ENCODE results near the gene OR5AN1.

Gene OR5AN1

GRCh38 chr11:59417023-59417422, 58.3 kb downstream of the OR5AN1 start:
- no peak overlapping the region for H3K4me3 ChIP-seq (ENCODE audit: low read depth, low read length)
- no peak for DNase-seq (ENCODE audit: low read depth)

- DNase-seq (ENCODE audit: low read depth): no peak
- no peak overlapping the region for H3K4me3 ChIP-seq (ENCODE audit: low read depth, low read length)
These were observed 59.5 kb downstream of the OR5AN1 start for GRCh38 chr11:59418156-59418555.

Measured in skeletal muscle cell (primary cell).